ENCODE measurements around the gene DNER.

- TF ChIP-seq CTCF (IDR thresholded peaks at IDR 0.05 in 4 of 5, conservative IDR thresholded peaks at IDR 0.05 in 1 of 5) (no peak), POLR2A (IDR thresholded peaks at IDR 0.05) (no peak)
Observed at GRCh38 chr2:229490167-229490566, 224.2 kb downstream of the DNER start.

Measured in gastrocnemius medialis (tissue), 4 donors.